T-helper 9 cell (primary cell): Measurements from ENCODE around the gene ECSCR.
"Not testable (repeated sequence)": the region's sequence is repeated elsewhere in the genome, so short reads cannot be mapped to it uniquely, and the experiment has no call there.

Experiments used
- DNase-seq: peaks from one replicate; pipeline ENCODE4 v3.0.0-alpha.2; 2020

Gene ECSCR

GRCh38 chr5:139443831-139444453 lies 18.6 kb downstream of the ECSCR start:
- no peak for DNase-seq

- DNase-seq: not testable (repeated sequence)
These were observed 22.1 kb downstream of the ECSCR start for GRCh38 chr5:139440416-139440815.

- peak; percentile 86 for DNase-seq
These were observed 23.3 kb downstream of the ECSCR start, which contains the start of gene DNAJC18 for GRCh38 chr5:139439013-139439903. DNAJC18 (minus strand) TSS chr5:139439525; CDS start chr5:139439445, 80 bp downstream.

- no peak for DNase-seq
These were observed 23.9 kb downstream of the ECSCR start for GRCh38 chr5:139438707-139439012.

- no peak for DNase-seq
These were observed 26.9 kb downstream of the ECSCR start for GRCh38 chr5:139435676-139436075.

GRCh38 chr5:139431706-139432105 lies 30.8 kb downstream of the ECSCR start:
- DNase-seq: no peak

GRCh38 chr5:139430015-139430414 lies 32.5 kb downstream of the ECSCR start:
- DNase-seq: no peak

GRCh38 chr5:139426203-139426885 lies 36.2 kb downstream of the ECSCR start:
- DNase-seq: no peak

GRCh38 chr5:139425497-139425896 lies 37.0 kb downstream of the ECSCR start:
- DNase-seq: no peak

- DNase-seq: no peak
These were observed 40.1 kb downstream of the ECSCR start for GRCh38 chr5:139422307-139422893.

GRCh38 chr5:139419226-139420192 lies 43.0 kb downstream of the ECSCR start:
- DNase-seq: no peak

- no peak for DNase-seq
These were observed 43.8 kb downstream of the ECSCR start for GRCh38 chr5:139418793-139419192.

- DNase-seq: no peak
These were observed 45.3 kb downstream of the ECSCR start for GRCh38 chr5:139417214-139417613.

- no peak for DNase-seq
These were observed 45.9 kb downstream of the ECSCR start for GRCh38 chr5:139416651-139417050.

GRCh38 chr5:139415869-139416268 lies 46.7 kb downstream of the ECSCR start:
- no peak for DNase-seq

GRCh38 chr5:139415221-139415861 lies 47.2 kb downstream of the ECSCR start:
- no peak for DNase-seq

GRCh38 chr5:139414581-139415130 lies 47.9 kb downstream of the ECSCR start:
- no peak for DNase-seq

- DNase-seq: no peak
These were observed 48.6 kb downstream of the ECSCR start for GRCh38 chr5:139413963-139414362.

GRCh38 chr5:139413153-139413552 lies 49.4 kb downstream of the ECSCR start:
- no peak for DNase-seq

GRCh38 chr5:139410993-139411828 lies 51.3 kb downstream of the ECSCR start:
- no peak for DNase-seq
